ENCODE results near the gene SERPIND1.

The SERPIND1 gene

DNA sequence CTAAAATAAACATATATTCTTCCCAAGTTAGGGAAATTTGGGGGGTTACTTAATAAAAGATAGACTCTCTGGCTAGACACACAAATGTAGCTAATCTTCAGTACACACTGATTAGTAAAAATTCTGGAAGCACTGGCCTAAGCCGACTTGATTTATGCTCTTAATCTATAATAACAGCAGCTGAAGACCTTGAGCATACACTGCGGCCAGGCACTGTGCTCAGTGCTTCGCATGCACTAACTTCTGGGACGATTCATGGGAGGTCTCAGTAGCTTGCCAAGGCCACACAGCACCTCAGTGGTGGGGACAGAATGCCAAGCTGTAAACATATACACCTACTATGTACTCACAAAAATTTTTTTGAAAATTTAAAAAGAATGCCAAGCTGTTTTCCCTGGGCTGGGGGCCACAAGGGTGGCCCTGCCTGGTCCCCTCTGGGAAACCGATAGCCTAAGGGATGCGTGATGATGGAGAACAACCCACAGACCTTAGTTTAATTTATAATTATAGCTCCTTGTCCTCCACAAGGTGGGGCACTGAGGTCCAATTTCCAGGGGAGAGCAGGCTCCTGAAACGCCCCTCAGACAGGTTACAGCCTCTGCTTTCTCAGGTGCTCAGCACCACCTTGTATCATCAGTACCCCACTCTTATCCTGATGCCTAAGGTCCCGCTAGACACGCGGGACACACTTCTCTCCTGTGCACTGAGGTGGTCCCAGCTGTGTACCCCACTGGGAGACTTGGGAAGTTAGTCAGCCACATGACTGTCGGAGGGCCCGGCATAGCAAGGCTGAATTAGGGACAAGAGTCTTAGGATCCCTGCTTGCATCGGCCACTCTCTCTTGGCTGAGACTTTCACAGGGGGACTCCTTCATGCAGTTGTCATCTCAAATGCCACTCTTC, 20.1 kb downstream of the SERPIND1 start:
- DNase-seq, result no peak

- no peak for DNase-seq
Observed at GRCh38 chr22:20794650-20795413, 20.9 kb downstream of the SERPIND1 start.

GRCh38 chr22:20796731-20797130, 22.8 kb downstream of the SERPIND1 start:
- DNase-seq, result no peak

DNA sequence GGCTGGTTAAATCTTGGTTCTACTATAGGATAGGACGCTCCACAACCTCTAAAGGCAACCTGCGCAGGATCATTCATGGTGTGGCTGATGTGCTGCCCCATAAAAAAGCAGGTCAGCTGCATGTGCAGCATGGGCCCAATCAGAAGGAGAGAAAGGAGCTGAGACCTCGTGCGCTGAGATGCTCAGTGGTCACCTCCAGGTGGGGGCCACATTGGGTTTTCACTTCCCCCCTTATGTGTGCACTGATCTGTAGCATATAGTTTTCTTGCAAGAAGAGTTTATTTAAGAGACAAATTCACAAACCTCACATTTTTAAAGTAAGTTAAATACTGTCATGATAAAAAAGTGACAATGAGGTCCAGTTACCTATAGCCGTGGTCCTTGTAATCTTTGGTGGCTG, 24.3 kb downstream of the SERPIND1 start:
- no peak for DNase-seq

DNA sequence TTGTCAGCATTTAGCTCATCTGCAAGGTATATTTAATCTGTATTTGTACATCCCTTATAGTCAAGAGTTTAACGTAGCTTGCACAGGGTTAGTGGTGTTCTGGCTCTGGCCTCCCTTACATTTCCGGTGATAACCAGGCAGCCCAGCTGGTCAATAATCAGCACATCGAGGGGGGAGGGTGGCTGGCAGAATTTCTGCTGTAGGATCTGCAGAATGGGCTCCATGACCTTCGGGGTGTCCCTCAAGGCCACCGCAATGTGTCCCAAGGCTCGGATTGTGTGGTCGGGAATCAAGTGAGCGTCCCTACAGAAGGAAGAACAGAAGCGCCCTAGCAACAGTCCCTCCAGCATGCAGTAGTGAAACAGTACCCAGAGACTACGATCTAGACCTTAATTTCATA, 25.1 kb downstream of the SERPIND1 start:
- no peak for DNase-seq

GRCh38 chr22:20799449-20799848, 25.5 kb downstream of the SERPIND1 start:
- DNase-seq, result no peak

DNA sequence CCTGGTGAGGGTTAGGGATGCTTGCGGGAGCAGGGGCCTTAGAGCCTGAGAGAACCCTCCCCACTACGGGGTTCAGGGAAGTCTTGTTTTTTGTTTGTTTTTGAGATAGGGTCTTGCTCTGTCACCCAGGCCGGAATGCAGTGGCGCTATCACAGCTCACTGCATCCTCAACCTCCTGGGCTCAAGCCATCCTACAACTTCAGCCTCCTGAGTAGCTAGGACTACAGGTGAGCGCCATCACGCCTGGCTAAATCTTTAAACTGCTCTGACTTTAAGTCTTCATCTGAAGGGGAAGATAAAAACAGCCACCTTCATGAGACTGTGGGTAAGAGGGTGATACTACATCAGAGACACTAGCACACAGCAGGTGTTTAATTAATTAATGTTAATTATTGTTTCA, 28.5 kb downstream of the SERPIND1 start:
- no peak for DNase-seq

DNA sequence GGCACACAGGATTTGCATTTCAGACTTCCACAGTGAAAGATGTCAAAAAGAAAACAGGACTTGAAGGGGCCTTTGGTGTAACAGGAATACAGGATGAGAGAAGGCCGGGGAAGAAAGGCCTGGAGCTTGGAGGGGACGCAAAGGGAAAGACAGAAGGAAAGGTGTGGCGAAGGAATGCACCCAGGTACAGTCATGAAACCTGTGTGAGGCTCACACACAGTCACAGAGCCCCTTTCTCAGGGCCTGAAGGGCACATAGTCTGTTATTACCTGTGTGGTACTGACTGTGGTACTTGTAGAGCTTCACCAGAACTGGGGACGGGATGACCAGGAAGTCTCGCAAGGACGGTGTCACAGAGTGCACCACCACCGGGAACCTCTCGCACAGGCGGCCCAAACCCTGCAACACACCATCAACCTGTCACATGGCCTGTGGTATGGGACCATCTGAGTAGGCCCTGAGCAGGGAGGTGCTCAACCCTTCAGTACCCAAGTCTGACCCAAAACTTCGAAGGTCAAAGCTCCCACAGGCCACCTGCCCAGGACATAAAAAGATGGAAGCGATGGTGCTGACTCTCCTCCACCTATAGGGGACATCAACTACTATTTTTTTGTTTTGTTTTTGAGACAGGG, 29.1 kb downstream of the SERPIND1 start:
- DNase-seq, result no peak

DNA sequence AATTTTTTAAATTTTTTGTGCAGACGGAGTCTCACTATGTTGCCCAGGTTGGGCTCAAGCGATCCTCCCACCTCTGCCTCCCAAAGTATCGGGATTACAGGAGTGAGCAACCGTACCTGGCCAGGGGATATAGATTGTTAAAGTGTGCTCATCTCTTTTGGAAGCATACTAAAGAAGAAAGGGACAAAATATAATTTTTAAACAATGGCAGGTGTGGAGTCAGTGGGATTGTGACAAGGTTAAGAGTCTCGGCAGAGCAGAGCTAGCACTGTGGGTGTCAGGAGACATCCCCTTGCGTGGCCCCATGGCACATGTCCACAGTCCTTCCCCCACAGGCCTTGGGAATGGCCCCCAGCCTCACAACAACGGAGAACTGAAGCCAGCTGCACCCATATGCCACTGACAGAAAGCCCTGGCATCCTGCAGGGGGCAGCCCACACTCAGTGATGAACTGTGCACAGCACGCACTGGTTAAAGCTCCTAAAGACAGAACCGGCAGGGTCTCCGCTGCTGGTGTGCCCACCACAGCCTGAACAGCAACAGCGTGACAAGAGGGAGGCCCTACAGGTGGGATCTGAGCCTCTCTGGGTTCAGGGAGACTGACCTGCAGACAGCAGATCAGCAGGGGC, 29.9 kb downstream of the SERPIND1 start:
- peak; percentile 33 for DNase-seq

- DNase-seq, result no peak
Observed at GRCh38 chr22:20804650-20805049, 30.7 kb downstream of the SERPIND1 start.

GRCh38 chr22:20805972-20806471, 32.1 kb downstream of the SERPIND1 start:
- DNase-seq, result peak; percentile 67

- DNase-seq, result peak; percentile 97
Observed at GRCh38 chr22:20807315-20807752, 33.4 kb downstream of the SERPIND1 start.

DNA sequence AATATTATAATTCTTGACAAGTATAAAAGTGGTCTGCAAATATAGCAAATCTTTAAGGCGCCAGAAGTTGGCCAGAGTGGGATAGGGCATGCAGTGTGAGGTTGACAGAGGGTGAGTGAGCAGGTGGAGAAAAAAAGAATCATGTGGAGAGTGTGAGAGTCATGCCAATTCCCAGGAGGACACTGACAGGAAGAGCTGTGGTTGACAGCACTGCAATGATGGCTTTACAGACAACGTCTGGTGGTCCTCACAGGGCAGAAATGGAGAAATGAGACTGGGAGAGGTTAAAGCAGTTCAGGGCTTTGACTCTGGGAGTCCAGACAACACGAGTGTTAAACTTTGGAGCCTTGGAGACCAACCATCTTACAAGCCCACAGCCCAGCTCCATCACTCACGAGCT, 34.9 kb downstream of the SERPIND1 start:
- no peak for DNase-seq

- no peak for DNase-seq
Observed at GRCh38 chr22:20809538-20810185, 35.7 kb downstream of the SERPIND1 start.

DNA sequence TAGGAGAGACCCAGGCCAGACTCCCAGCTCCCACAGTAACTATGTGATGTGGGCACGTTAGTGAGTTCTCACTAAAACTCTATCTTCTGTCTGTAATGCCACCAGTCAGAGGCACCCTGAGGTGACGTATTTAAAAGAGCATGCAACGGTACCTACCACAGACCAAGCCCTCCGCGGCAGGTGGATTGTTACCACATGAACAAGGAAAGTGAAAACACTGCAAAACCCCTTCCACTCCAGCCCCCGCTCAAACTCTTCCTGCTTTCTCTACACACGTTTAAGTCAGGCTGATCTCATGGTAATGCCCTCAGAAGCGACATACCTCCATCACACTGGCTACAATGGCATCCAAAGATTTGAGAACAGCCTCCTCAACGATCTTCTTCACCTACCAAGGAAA, 36.7 kb downstream of the SERPIND1 start:
- no peak for DNase-seq

DNA sequence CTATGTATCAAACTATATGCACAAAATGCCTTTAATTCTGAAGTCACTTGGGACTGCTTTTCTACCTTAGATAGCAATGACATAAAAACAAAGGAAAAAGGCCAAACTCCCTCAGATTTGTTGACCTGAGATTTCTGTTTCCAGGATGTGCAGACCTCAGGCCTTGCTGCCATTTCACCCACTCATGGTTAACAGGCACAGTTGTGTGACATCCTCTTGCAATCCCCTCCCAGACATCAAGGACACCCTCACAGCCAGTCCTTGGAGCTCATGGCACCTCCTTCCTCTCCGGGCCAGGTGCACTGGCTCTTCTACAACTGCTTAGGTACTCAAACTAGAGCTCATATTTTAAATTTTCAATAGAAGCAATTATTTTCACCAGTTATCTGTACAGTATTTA, 37.3 kb downstream of the SERPIND1 start:
- DNase-seq, result no peak

GRCh38 chr22:20811971-20812660, 38.2 kb downstream of the SERPIND1 start:
- DNase-seq, result no peak

GRCh38 chr22:20813056-20813455, 39.1 kb downstream of the SERPIND1 start:
- DNase-seq, result no peak

DNA sequence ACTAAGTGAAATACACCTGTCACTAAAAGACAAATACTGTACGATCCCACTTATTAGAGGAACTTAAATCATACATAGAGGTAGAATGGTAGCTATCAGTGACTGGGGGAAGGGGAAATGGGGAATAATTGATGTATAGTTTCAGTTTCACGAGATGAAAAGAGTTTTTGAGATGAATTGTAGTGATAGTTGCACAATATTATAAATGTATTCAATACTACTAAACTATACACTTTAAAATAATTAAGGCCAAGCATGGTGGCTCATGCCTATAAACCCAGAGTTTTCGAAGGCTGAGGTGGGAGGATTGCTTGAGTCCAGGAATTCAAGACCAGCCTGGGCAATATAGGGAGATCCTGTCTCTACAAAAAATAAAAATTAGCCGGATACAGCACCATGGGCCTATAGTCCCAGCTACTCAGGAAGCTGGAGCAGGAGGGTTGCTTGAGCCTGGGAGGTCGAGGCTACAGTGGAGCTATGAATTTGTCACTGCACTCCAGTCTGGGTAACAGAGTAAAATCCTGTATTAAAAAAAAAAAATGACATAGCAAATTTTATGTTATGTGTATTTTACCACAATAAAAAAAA, 40.4 kb downstream of the SERPIND1 start:
- DNase-seq, result no peak

- DNase-seq, result no peak
Observed at GRCh38 chr22:20815477-20816050, 41.7 kb downstream of the SERPIND1 start.

DNA sequence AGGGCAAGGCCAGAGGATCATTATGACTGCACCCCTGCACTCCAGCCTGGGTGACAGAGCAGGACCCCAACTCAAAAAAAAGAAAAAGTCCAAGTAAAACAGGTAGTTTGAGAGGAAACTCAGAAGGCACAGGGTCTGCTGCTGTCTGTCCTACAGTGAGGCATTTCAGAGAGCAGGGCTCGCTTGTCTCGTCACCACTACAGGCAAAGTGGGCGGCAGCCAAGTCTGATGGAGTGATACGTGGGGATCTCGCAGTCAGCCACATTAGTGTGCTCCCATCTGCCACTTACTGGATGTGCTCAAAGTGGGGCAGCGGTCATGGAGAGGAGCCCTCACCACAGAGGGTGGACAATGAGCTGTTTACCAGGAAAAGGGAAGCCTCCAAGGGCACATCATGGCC, 42.6 kb downstream of the SERPIND1 start:
- no peak for DNase-seq
